Aorta (tissue), 5 donors: ENCODE results near the gene CDKN3. TPM values are rescaled to one million over a fixed set of nuclear protein-coding genes. Genes with fewer than 3 reads are reported as not detected.

ENCODE experiments used
- ATAC-seq: fragments of 200-7000 bp; cut with Tn5 transposase; one replicate; pipeline ENCODE4 v1.9.1; 2022; ENCODE audit warnings: moderate library complexity; ENCODE audit not compliant: low FRiP score
- DNase-seq, 2 donors: peaks; one replicate each; pipeline ENCODE4 v3.0.0-alpha.2; 2020
- H3K27ac ChIP-seq, 2 donors: one replicate each; pipeline ENCODE4 v1.5.1; 2013; ENCODE audit warnings: low read length in 2 of 2, mild to moderate bottlenecking in 2 of 2, moderate library complexity in 2 of 2, control low read depth in 1 of 2, inconsistent platforms in 1 of 2, low read depth in 1 of 2
- H3K27me3 ChIP-seq, 2 donors: one replicate each; pipeline ENCODE4 v1.6.1; 2013; ENCODE audit warnings: control low read depth in 1 of 2, low read length in 1 of 2, mild to moderate bottlenecking in 1 of 2, moderate library complexity in 1 of 2; ENCODE audit not compliant: insufficient read depth in 2 of 2, control insufficient read depth in 1 of 2
- H3K36me3 ChIP-seq, 2 donors: one replicate each; pipeline ENCODE4 v1.6.1; 2013; ENCODE audit warnings: control low read depth in 1 of 2, low read length in 1 of 2, mild to moderate bottlenecking in 1 of 2; ENCODE audit not compliant: insufficient read depth in 2 of 2, control insufficient read depth in 1 of 2
- H3K4me1 ChIP-seq, 2 donors: one replicate each; pipeline ENCODE4 v1.6.1; 2013; ENCODE audit warnings: low read length in 2 of 2, control low read depth in 1 of 2, mild to moderate bottlenecking in 1 of 2, moderate library complexity in 1 of 2; ENCODE audit not compliant: insufficient read depth in 2 of 2, control insufficient read depth in 1 of 2
- H3K4me3 ChIP-seq, 2 donors: one replicate each; pipeline ENCODE4 v1.5.1; 2013; ENCODE audit warnings: low read length in 2 of 2, control low read depth in 1 of 2, mild to moderate bottlenecking in 1 of 2
- H3K9me3 ChIP-seq: one replicate; pipeline ENCODE4 v1.6.1; 2013; ENCODE audit warnings: mild to moderate bottlenecking, low read length; ENCODE audit not compliant: control insufficient read depth
- WGBS, 2 donors: extraction: QIAGEN DNeasy Blood & Tissue Kit; methylation state at CpG; one replicate each; pipeline ENCODE4 v1.1.7; 2013; 5-methylcytosine and 5-hydroxymethylcytosine counted together
- intact Hi-C, 2 donors: fragments of 100-400 bp; cut with DNase I; formaldehyde crosslinking; loops; one replicate each; pipeline versions ENCODE4 v1.14.2 to v1.15.0; 2022
- polyA plus RNA-seq, 2 donors: library from polyadenylated mRNA; stranded (reverse); fragments of 200-250 nt; gene quantifications; one replicate each; pipeline ENCODE4 v1.2.3, GENCODE V29; 2013
- total RNA-seq, 2 donors: library from RNA; stranded (reverse); fragmentation: NEBNext Ultra II Directional; extraction: Animal tissue kit (Norgen Biotek cat#: 25700); gene quantifications; one replicate each; pipeline ENCODE4 v1.2.1, GENCODE V29; 2021
- donor health status: healthy with polysubstance abuse.
- donor health status: Bipolar disorder and iron deficiency.
- donor health status: DM: no; HTN: no; CAD: no.
- donor health status: DM: no; HTN: no; CAD: no.
- donor health status: DM: yes; HTN: yes; CAD: no.

Gene CDKN3
- total and polyA plus RNA-seq, 4 donors: 2.2 to 10.5 (median 6.4) TPM

DNA sequence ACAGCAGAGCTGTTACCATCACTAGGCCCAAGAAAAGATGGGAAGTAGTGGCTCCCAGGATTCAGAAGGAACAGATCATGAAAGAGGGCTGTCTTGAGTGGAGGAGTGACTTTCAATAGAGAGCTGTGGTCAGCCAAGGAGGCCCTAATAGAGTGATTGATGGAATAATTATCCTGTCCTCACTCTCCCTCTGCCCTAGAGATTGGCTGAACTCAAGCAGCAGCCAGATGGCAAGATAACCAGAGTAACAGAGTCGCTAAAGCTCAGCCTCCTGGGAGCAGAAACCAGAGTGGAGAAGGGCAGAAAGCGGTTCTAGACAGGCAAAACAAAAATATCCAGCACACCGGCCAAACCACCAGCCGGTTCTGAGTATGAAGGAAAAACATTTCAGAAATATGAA lies 68.8 kb downstream of the CDKN3 start:
- Histone ChIP-seq H3K27ac (peak overlapping the region; percentile 36 to 44), H3K36me3 (no peaks in the 10 kb centered on the region), H3K4me1 (peaks cover under 1 to 2% of the 10 kb centered on the region in 2 donors), H3K27me3 (no peaks in the 10 kb centered on the region), H3K9me3 (no peaks in the 10 kb centered on the region), H3K4me3 (no peak overlapping the region)
- DNase-seq (no peak), ATAC-seq (no peak)
- intact Hi-C loops: no loop called here
- 7 to 14% methylated on average over 4 of the region's 4 CpGs for WGBS, 2 donors

DNA sequence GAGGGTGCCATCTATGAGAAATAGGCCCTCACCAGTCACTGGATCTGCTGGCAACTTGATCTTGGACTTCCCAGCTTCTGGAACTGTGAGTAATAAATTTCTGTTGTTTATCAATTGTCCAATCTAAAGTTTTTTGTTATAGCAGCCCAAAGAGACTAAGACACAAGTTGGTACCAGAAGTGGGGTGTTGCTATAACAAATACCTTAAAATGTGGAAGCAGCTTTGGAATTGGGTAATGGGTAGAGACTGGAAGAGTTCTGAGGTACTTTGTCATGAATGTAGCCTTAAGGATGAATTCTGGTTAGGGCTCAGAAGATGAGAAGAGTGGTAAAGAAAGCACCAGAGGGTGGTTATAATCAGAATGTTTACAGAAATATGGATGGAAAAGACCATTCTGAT lies 70.5 kb downstream of the CDKN3 start:
- no peak for ATAC-seq
- DNase-seq: no peak
- intact Hi-C loops: no loop called here

More for the DNA sequence above, 70.5 kb downstream of the CDKN3 start:
- Histone ChIP-seq H3K9me3 (no peaks in the 10 kb centered on the region), H3K27ac (no peak overlapping the region), H3K36me3 (peaks cover 0 to 2% of the 10 kb centered on the region in 2 donors), H3K4me3 (no peak overlapping the region), H3K4me1 (peaks cover 2 to 5% of the 10 kb centered on the region in 2 donors), H3K27me3 (no peaks in the 10 kb centered on the region)

Other genes with a start within 250 kb of the CDKN3 start
- gene CNIH1, start 44.4 kb downstream of the CDKN3 start, total RNA-seq: 10 to 100 TPM; 83.3 to 91.4 TPM
- 10 to 100 TPM; 86.1 to 92.3 TPM for gene CNIH1, start 44.4 kb downstream of the CDKN3 start, polyA plus RNA-seq
- gene GMFB, start 92.0 kb downstream of the CDKN3 start, total RNA-seq: 10 to 100 TPM; 37.6 to 40.2 TPM
- 10 to 100 TPM; 11.9 to 31.6 TPM for gene GMFB, start 92.0 kb downstream of the CDKN3 start, polyA plus RNA-seq
- 10 to 100 TPM; 18.7 to 25.4 TPM for gene CGRRF1, start 112.9 kb downstream of the CDKN3 start, total RNA-seq
- gene CGRRF1, start 112.9 kb downstream of the CDKN3 start, polyA plus RNA-seq: 10 to 100 TPM; 19.9 to 21.3 TPM
- 100 to 1,000 TPM; 131 to 386 TPM for gene SAMD4A, start 170.1 kb downstream of the CDKN3 start, total RNA-seq
- 10 to 100 TPM; 18.8 to 74.1 TPM for gene SAMD4A, start 170.1 kb downstream of the CDKN3 start, polyA plus RNA-seq